ENCODE data around the gene ACAP2.
"Not testable (repeated sequence)": the region's sequence is repeated elsewhere in the genome, so short reads cannot be mapped to it uniquely, and the experiment has no call there.

Gene ACAP2

GRCh38 chr3:195319060-195319459 lies 123.8 kb downstream of the ACAP2 start:
- DNase-seq, result no peak
- intact Hi-C loops (cut with DNase I), result no loop called here

GRCh38 chr3:195312714-195313113 lies 130.1 kb downstream of the ACAP2 start:
- DNase-seq, result no peak
- intact Hi-C loops (cut with DNase I), result no loop called here

GRCh38 chr3:195307711-195308110 lies 135.1 kb downstream of the ACAP2 start:
- DNase-seq, result no peak
- intact Hi-C loops (cut with DNase I), result no loop called here

- intact Hi-C loops (cut with DNase I), result no loop called here
These were observed 136.5 kb downstream of the ACAP2 start for GRCh38 chr3:195306369-195306768.

GRCh38 chr3:195302431-195302830 lies 140.4 kb downstream of the ACAP2 start:
- DNase-seq, result no peak
- intact Hi-C loops (cut with DNase I), result no loop called here

More at GRCh38 chr3:195306369-195306768, 136.5 kb downstream of the ACAP2 start:
- no peak for DNase-seq

GRCh38 chr3:195297446-195297845 lies 145.4 kb downstream of the ACAP2 start:
- no peak for DNase-seq
- intact Hi-C loops (cut with DNase I), result no loop called here

GRCh38 chr3:195296662-195297061 lies 146.2 kb downstream of the ACAP2 start:
- no peak for DNase-seq
- intact Hi-C loops (cut with DNase I), result no loop called here

- intact Hi-C loops (cut with DNase I), result no loop called here
These were observed 151.7 kb downstream of the ACAP2 start for GRCh38 chr3:195291121-195291520.

GRCh38 chr3:195290643-195291042 lies 152.2 kb downstream of the ACAP2 start:
- intact Hi-C loops (cut with DNase I); DNase-seq: not testable (repeated sequence)

More at GRCh38 chr3:195291121-195291520, 151.7 kb downstream of the ACAP2 start:
- DNase-seq, result no peak

- peak in 2 of 42 donors; percentile 27 to 30 for DNase-seq
These were observed 156.5 kb downstream of the ACAP2 start for GRCh38 chr3:195286115-195286872.

GRCh38 chr3:195285372-195285771 lies 157.4 kb downstream of the ACAP2 start:
- intact Hi-C loops (cut with DNase I), result no loop called here

More at GRCh38 chr3:195286115-195286872, 156.5 kb downstream of the ACAP2 start:
- intact Hi-C loops (cut with DNase I), result no loop called here

GRCh38 chr3:195284842-195285241 lies 158.0 kb downstream of the ACAP2 start:
- intact Hi-C loops (cut with DNase I), result no loop called here
- DNase-seq, result no peak

More at GRCh38 chr3:195285372-195285771, 157.4 kb downstream of the ACAP2 start:
- no peak for DNase-seq

- intact Hi-C loops (cut with DNase I), result no loop called here
- DNase-seq, result no peak
These were observed 159.9 kb downstream of the ACAP2 start for GRCh38 chr3:195282961-195283360.

GRCh38 chr3:195274259-195274966 lies 168.4 kb downstream of the ACAP2 start:
- intact Hi-C loops (cut with DNase I), result loop anchor here (5.0 kb wide), 1 partner anchor 168 kb away; the partner anchor contains the start of gene ACAP2
- no peak for DNase-seq

GRCh38 chr3:195271410-195272243 lies 171.2 kb downstream of the ACAP2 start:
- peak; percentile 68 to 96 (median 91) for DNase-seq
- intact Hi-C loops (cut with DNase I), result loop anchor here (2.0 to 5.0 kb wide), 2 partner anchors 171 to 249 kb away; partner anchors contain the start of gene ACAP2

GRCh38 chr3:195270817-195271409 lies 171.9 kb downstream of the ACAP2 start, which contains the start of gene XXYLT1:
XXYLT1 (minus strand) TSS chr3:195271159; CDS start chr3:195271058, 101 bp downstream.
- intact Hi-C loops (cut with DNase I), result loop anchor here (2.0 to 5.0 kb wide), 2 partner anchors 171 to 250 kb away; partner anchors contain the start of gene ACAP2
- DNase-seq, result peak; percentile 75 to 95 (median 90)

- intact Hi-C loops (cut with DNase I), result loop anchor here (2.0 to 5.0 kb wide), 2 partner anchors 172 to 251 kb away; partner anchors contain the start of gene ACAP2
- DNase-seq, result peak in 25 of 42 donors; percentile 11 to 68 (median 41)
These were observed 172.6 kb downstream of the ACAP2 start for GRCh38 chr3:195270079-195270816.

Data from head of caudate nucleus (tissue), 42 donors.